ENCODE measurements around the gene MINDY1.

Gene MINDY1

GRCh38 chr1:150985179-150985825 is 21.4 kb downstream of the MINDY1 start:
- DNase-seq: no peak
- no peak for TF ChIP-seq GATA1 (IDR thresholded peaks at IDR 0.05; ENCODE audit: low read depth, low read length)
- TF ChIP-seq POLR2A (IDR thresholded peaks at IDR 0.05; ENCODE audit: low read length): no peak

- DNase-seq: peak; percentile 62 to 68
- TF ChIP-seq POLR2A (IDR thresholded peaks at IDR 0.05; ENCODE audit: low read length) (no peak), GATA1 (IDR thresholded peaks at IDR 0.05; ENCODE audit: low read depth, low read length) (no peak)
Observed at GRCh38 chr1:150981805-150982712, 24.6 kb downstream of the MINDY1 start, which contains the start of gene ANXA9. Gene ANXA9 (plus strand): TSS chr1:150982292. CDS start chr1:150983106, 814 bp downstream.

- DNase-seq: peak in 1 of 2 experiments; percentile 28
- TF ChIP-seq POLR2A (IDR thresholded peaks at IDR 0.05; ENCODE audit: low read length) (no peak), GATA1 (IDR thresholded peaks at IDR 0.05; ENCODE audit: low read depth, low read length) (no peak)
Observed at GRCh38 chr1:150981177-150981804, 25.4 kb downstream of the MINDY1 start.

- TF ChIP-seq POLR2A (IDR thresholded peaks at IDR 0.05; ENCODE audit: low read length) (peak; percentile 29), GATA1 (IDR thresholded peaks at IDR 0.05; ENCODE audit: low read depth, low read length) (no peak)
- peak; percentile 90 to 95 for DNase-seq
Observed at GRCh38 chr1:150979092-150980056, 27.3 kb downstream of the MINDY1 start.

- peak; percentile 90 for DNase-seq
- TF ChIP-seq POLR2A (IDR thresholded peaks at IDR 0.05; ENCODE audit: low read length) (peak; percentile 84), GATA1 (IDR thresholded peaks at IDR 0.05; ENCODE audit: low read depth, low read length) (no peak)
Observed at GRCh38 chr1:150976879-150977694, 29.6 kb downstream of the MINDY1 start.

- TF ChIP-seq GATA1 (IDR thresholded peaks at IDR 0.05; ENCODE audit: low read depth, low read length) (no peak), POLR2A (IDR thresholded peaks at IDR 0.05; ENCODE audit: low read length) (no peak)
- no peak for DNase-seq
Observed at GRCh38 chr1:150976401-150976821, 30.3 kb downstream of the MINDY1 start.

- no peak for TF ChIP-seq POLR2A (IDR thresholded peaks at IDR 0.05; ENCODE audit: low read length)
- DNase-seq: peak; percentile 85 to 91
Observed at GRCh38 chr1:150974580-150975478, 31.9 kb downstream of the MINDY1 start, which contains the start of gene CERS2. Gene CERS2 (minus strand): TSS chr1:150974835. CDS start chr1:150969090, 5,745 bp downstream.

- no peak for TF ChIP-seq GATA1 (IDR thresholded peaks at IDR 0.05; ENCODE audit: low read depth, low read length)
- no peak for TF ChIP-seq POLR2A (IDR thresholded peaks at IDR 0.05; ENCODE audit: low read length)
- peak; percentile 60 to 78 for DNase-seq
Observed at GRCh38 chr1:150973836-150974579, 32.7 kb downstream of the MINDY1 start.

GRCh38 chr1:150973258-150973835 is 33.4 kb downstream of the MINDY1 start:
- peak; percentile 68 to 70 for DNase-seq
- TF ChIP-seq GATA1 (IDR thresholded peaks at IDR 0.05; ENCODE audit: low read depth, low read length) (no peak), POLR2A (IDR thresholded peaks at IDR 0.05; ENCODE audit: low read length) (peak; percentile 46)

- TF ChIP-seq GATA1 (IDR thresholded peaks at IDR 0.05; ENCODE audit: low read depth, low read length) (no peak), POLR2A (IDR thresholded peaks at IDR 0.05; ENCODE audit: low read length) (no peak)
- peak in 1 of 2 experiments; percentile 32 for DNase-seq
Observed at GRCh38 chr1:150972417-150972940, 34.2 kb downstream of the MINDY1 start.

Measured in erythroblast (primary cell).